ENCODE measurements around the gene PARD3. TPM values are rescaled to one million over a fixed set of nuclear protein-coding genes. Genes with fewer than 3 reads are reported as not detected.

The PARD3 gene
- total RNA-seq, 1 experiment from 2014 or later: 61.9 TPM

DNA sequence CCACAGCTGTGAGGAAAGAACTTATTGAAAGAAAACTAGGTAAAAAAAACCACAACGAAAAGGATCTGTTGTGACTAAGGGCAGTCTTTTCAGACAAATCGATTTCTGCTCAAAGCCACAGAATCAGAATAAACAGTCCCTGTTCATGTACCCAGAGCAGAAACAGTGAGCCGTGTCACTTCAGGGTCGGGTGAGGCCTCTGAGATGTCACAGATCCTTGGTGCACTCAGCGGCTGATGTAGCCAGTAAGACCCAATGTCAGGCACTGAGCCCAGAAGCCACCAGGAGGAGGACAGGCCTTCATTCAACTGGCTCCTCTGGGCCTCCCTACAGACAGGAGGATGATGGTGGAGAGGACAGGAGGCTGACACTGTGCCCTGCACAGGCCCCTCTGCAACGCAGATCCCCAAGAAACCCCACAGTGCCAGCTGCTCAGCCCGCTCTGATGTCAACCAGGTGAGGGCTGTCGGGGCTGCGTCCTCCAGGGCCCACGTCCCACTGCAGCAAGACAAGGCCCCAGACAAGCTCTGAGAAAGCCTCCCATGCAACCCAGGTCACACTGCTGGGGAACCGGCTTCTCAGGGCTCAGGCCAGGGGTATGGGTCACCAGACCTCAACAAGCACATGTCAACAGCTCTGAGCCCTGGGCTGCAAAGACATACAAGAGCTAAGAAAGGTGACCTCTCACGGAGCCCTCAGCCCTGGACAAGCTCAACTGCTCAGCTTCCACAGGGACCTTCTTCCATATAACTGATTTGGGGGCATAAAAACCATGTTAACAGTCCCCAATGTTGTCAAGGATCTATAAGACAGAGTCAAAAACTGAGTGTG is 190.6 kb downstream of the PARD3 start:
- DNase-seq (ENCODE audit: low spot score): no peak
- in situ Hi-C loops (cut with HindIII; ENCODE audit: low sequenced_read_pairs): no loop called here

GRCh38 chr10:34622945-34623344 is 192.2 kb downstream of the PARD3 start:
- in situ Hi-C loops (cut with HindIII; ENCODE audit: low sequenced_read_pairs): no loop called here
- no peak for DNase-seq (ENCODE audit: low spot score)

GRCh38 chr10:34618611-34619010 is 196.5 kb downstream of the PARD3 start:
- no peak for DNase-seq (ENCODE audit: low spot score)
- in situ Hi-C loops (cut with HindIII; ENCODE audit: low sequenced_read_pairs): no loop called here

- in situ Hi-C loops (cut with HindIII; ENCODE audit: low sequenced_read_pairs): no loop called here
- DNase-seq (ENCODE audit: low spot score): no peak
Observed at GRCh38 chr10:34615770-34616169, 199.3 kb downstream of the PARD3 start.

GRCh38 chr10:34613491-34613890 is 201.6 kb downstream of the PARD3 start:
- DNase-seq (ENCODE audit: low spot score): no peak
- in situ Hi-C loops (cut with HindIII; ENCODE audit: low sequenced_read_pairs): no loop called here

DNA sequence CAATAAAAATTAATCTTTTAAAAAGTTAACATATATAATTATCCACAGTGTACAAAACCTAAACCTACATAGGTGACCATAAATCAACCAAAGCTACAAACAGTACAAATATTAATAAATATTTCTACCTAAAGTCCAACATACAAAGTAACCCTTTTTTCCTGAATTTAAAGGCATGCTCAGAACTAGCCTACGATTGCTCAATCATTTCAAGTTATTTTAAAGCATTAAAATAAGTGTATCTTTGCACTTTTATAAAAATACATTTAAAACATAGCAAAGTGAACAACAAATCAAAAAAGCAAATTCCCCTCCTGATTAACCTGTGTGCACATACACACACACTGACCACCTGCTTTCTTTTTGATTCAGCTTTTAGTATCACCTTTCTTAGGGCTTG is 202.2 kb downstream of the PARD3 start:
- DNase-seq (ENCODE audit: low spot score): no peak
- in situ Hi-C loops (cut with HindIII; ENCODE audit: low sequenced_read_pairs): no loop called here

DNA sequence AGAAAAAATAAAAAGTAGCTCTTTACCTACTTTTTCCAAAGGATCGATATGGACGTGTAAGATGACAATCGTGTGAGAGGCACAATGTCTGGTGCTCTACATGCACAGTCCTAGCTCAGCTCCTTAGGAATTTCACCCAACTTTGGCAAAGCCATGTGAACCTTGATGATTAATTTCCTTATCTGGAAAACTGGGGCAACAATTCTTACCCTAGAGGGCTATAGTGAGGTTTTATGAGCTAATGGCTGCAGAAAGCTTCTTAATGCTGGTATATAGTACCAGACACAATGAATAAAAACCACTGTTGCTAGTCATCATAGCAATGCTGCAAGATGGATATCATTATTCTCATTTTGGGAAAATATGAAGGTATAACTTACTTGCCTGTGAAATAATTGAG is 202.7 kb downstream of the PARD3 start:
- in situ Hi-C loops (cut with HindIII; ENCODE audit: low sequenced_read_pairs): no loop called here
- no peak for DNase-seq (ENCODE audit: low spot score)

GRCh38 chr10:34609287-34609940 is 205.7 kb downstream of the PARD3 start:
- DNase-seq (ENCODE audit: low spot score): no peak
- in situ Hi-C loops (cut with HindIII; ENCODE audit: low sequenced_read_pairs): no loop called here

- no peak for DNase-seq (ENCODE audit: low spot score)
- in situ Hi-C loops (cut with HindIII; ENCODE audit: low sequenced_read_pairs): no loop called here
Observed at GRCh38 chr10:34607894-34608293, 207.2 kb downstream of the PARD3 start.

GRCh38 chr10:34606890-34607289 is 208.2 kb downstream of the PARD3 start:
- no peak for DNase-seq (ENCODE audit: low spot score)
- in situ Hi-C loops (cut with HindIII; ENCODE audit: low sequenced_read_pairs): no loop called here

DNA sequence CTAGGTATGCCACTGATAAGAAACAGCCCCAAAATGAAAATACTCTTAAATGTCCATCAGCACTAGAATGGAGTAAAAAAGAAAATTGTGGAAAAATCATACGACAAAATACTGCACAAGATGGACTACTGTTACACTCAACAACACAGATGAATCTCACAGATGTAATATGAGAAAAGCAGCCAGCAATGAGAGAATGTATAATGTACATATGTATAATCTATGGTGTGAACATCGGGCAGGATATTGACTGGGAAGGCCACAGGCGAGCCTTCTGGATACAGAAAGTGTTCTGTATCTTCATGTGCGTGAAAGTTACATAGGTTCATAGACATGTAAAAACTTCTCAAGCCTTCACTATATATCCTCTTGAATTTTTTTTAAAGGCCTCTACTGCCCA is 212.6 kb downstream of the PARD3 start:
- no peak for DNase-seq (ENCODE audit: low spot score)
- in situ Hi-C loops (cut with HindIII; ENCODE audit: low sequenced_read_pairs): no loop called here

DNA sequence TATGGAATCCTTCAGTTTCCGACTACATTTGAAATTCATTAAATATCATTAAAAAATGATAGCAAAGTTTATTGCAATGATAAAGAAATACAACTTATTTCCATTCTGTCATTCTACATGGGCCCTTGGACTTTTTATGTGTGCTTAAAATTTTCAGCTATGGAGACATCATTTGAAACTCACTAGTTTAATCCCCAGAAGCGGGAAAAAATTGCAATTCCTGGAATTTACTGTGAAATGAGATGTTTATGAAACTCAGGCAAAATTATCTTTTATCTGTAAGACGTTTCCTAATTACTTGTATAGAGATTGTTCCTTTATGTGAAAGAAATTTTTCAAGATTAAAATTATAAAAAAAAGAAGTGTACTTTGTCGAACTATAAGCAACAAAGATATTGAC is 213.4 kb downstream of the PARD3 start:
- no peak for DNase-seq (ENCODE audit: low spot score)
- in situ Hi-C loops (cut with HindIII; ENCODE audit: low sequenced_read_pairs): no loop called here

DNA sequence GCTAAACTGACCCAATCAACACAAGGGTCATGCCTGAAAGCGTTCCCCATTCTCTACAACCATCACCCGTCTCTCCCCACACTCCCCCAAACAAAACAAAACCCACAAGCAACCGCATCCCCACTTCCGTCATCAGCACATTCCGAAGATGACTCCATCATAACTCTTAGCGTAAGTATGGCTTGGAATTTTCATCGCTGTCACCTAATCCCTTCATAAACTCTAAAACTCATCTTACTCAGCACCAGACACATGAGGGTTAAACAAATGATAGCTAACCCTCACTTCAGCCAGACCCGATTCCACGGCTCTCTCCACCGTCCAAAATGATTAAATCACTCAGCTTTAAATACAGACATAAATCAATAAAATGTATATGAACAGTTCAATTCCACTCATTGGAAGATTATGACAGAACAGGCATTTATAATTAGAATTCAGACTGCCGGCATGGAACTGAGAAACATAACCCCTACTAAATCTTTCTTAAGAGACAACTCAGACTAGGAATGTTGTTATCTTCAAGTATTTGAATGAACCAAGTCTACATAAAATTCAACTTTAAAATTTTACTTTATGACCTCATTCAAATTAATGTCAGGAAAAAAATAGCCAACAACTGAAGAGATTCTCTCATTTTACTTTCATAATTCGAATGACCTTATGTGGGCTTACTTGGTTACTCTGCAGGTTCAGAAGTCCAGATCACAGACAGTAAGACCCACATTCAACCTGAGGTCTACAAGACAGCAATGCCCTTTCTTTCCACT is 215.9 kb downstream of the PARD3 start:
- no peak for DNase-seq (ENCODE audit: low spot score)
- in situ Hi-C loops (cut with HindIII; ENCODE audit: low sequenced_read_pairs): no loop called here

- no peak for DNase-seq (ENCODE audit: low spot score)
- in situ Hi-C loops (cut with HindIII; ENCODE audit: low sequenced_read_pairs): no loop called here
Observed at GRCh38 chr10:34596351-34596750, 218.7 kb downstream of the PARD3 start.

- DNase-seq (ENCODE audit: low spot score): no peak
- in situ Hi-C loops (cut with HindIII; ENCODE audit: low sequenced_read_pairs): no loop called here
Observed at GRCh38 chr10:34593930-34594329, 221.2 kb downstream of the PARD3 start.

DNA sequence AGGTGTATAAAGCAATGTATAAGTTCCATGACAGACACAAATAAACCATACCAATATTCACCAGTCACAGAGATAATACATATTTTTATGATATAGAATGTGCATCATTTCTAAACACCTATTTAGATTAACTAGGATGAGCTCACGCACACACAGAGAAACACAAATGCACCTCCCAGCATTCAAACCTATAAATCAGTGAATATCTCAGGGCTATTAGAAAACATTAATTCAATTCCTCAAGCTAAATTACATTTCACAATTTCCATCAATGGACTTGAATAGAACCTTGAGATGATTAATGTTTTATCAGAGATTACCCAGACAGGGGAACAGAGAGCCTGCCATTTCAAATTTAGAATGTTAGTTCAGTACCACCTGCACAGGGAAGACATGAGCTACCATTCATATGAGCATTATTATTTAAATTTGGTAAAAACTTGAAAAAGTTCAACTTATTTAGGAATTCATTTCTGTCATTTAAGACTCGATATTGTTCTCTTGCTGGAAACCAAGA is 221.7 kb downstream of the PARD3 start:
- in situ Hi-C loops (cut with HindIII; ENCODE audit: low sequenced_read_pairs): no loop called here
- DNase-seq (ENCODE audit: low spot score): no peak

- in situ Hi-C loops (cut with HindIII; ENCODE audit: low sequenced_read_pairs): no loop called here
- DNase-seq (ENCODE audit: low spot score): no peak
Observed at GRCh38 chr10:34590793-34591192, 224.3 kb downstream of the PARD3 start.

DNA sequence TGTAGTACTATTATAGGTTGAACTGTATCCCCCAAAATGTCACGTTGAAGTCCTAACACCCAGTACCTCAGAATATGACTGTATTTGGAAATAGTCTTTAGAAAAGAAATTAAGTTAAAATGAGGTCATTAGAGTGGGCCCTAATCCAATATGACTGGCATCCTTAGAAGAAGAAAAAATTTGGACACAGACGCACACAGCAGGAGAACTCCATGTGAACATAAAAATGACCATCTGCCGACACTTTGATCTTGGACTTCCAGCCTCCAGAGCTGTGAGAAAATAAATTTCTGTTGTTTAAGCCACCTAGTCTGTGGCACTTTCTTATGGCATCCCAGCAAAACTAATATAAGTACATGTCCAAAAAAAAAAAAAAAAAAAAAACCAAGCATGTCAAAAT is 225.8 kb downstream of the PARD3 start:
- in situ Hi-C loops (cut with HindIII; ENCODE audit: low sequenced_read_pairs): no loop called here
- DNase-seq (ENCODE audit: low spot score): no peak

GRCh38 chr10:34587680-34588019 is 227.4 kb downstream of the PARD3 start:
- in situ Hi-C loops (cut with HindIII; ENCODE audit: low sequenced_read_pairs): no loop called here

More at GRCh38 chr10:34587680-34588019, 227.4 kb downstream of the PARD3 start:
- DNase-seq (ENCODE audit: low spot score): no peak

Measured in G401 (cell line).